HepG2 (cell line): ENCODE data around the gene SNX9.
A peak's percentile ranks its signal among the peaks of the same experiment; 100 is the strongest.

Experiments used
- HNRNPH1 ChIP-seq: fragments of 200-400 bp; formaldehyde crosslinking; optimal IDR thresholded peaks from 2 replicates; pipeline ENCODE3; 2017; ENCODE audit warnings: mild to moderate bottlenecking, low read depth, low read length
- MAFF ChIP-seq: IDR thresholded peaks from 2 replicates; pipeline ENCODE4 v1.6.1; 2011; ENCODE audit warnings: low read depth, low read length, improper control_type of control experiment
- MTA1 ChIP-seq: sonication (generic); formaldehyde crosslinking; IDR thresholded peaks from 2 replicates; pipeline ENCODE4 v1.4.0; 2020; ENCODE audit warnings: missing genetic modification reagents, mild to moderate bottlenecking, borderline replicate concordance
- POLR2A ChIP-seq, 2 experiments: IDR thresholded peaks; 2 replicates each; pipeline ENCODE4 v1.6.1; 2011; ENCODE audit warnings: low read depth in 2 of 2, low read length in 2 of 2, mild to moderate bottlenecking in 1 of 2, moderate library complexity in 1 of 2; ENCODE audit not compliant: insufficient read depth in 1 of 2
- POLR2G ChIP-seq: fragments of 200-400 bp; formaldehyde crosslinking; IDR thresholded peaks from 2 replicates; pipeline ENCODE4 v1.6.1; 2018; ENCODE audit warnings: mild to moderate bottlenecking, low read depth, low read length, moderate library complexity
- RFX5 ChIP-seq: IDR thresholded peaks from 2 replicates; pipeline ENCODE4 v1.6.1; 2011; ENCODE audit warnings: low read depth, low read length, improper control_type of control experiment
- SIX4 ChIP-seq: sonication (generic); formaldehyde crosslinking; IDR thresholded peaks from 2 replicates; pipeline ENCODE4 v1.4.0; 2020; ENCODE audit warnings: missing genetic modification reagents
- SPEN ChIP-seq: sonication (generic); formaldehyde crosslinking; IDR thresholded peaks from 2 replicates; pipeline ENCODE4 v1.5.1; 2020; ENCODE audit warnings: low read depth, mild to moderate bottlenecking, missing genetic modification reagents
- TCF7L2 ChIP-seq: IDR thresholded peaks from 2 replicates; pipeline ENCODE4 v1.6.1; 2011; ENCODE audit warnings: mild to moderate bottlenecking, low read depth, low read length, moderate library complexity
- ZNF101 ChIP-seq: sonication (generic); formaldehyde crosslinking; IDR thresholded peaks from 2 replicates; pipeline ENCODE4 v1.4.0; 2020; ENCODE audit warnings: mild to moderate bottlenecking, low read depth, missing genetic modification reagents, borderline replicate concordance
- ZNF124 ChIP-seq: sonication (generic); formaldehyde crosslinking; IDR thresholded peaks from 2 replicates; pipeline ENCODE4 v1.4.0; 2020; ENCODE audit warnings: missing genetic modification reagents
- ZNF350 ChIP-seq: sonication (generic); formaldehyde crosslinking; IDR thresholded peaks from 2 replicates; pipeline ENCODE4 v1.4.0; 2020; ENCODE audit warnings: mild to moderate bottlenecking, low read depth, missing genetic modification reagents, borderline replicate concordance
- TF ChIP-seq, protein P1 (sequence below): sonication (generic); formaldehyde crosslinking; IDR thresholded peaks from 2 replicates; pipeline ENCODE4 v1.5.0; 2020; ENCODE audit warnings: mild to moderate bottlenecking, missing genetic modification reagents, moderate library complexity
- TF ChIP-seq, protein P2 (sequence below): IDR thresholded peaks from 2 replicates; pipeline ENCODE4 v1.6.1; 2016; ENCODE audit warnings: control low read depth

DNA sequence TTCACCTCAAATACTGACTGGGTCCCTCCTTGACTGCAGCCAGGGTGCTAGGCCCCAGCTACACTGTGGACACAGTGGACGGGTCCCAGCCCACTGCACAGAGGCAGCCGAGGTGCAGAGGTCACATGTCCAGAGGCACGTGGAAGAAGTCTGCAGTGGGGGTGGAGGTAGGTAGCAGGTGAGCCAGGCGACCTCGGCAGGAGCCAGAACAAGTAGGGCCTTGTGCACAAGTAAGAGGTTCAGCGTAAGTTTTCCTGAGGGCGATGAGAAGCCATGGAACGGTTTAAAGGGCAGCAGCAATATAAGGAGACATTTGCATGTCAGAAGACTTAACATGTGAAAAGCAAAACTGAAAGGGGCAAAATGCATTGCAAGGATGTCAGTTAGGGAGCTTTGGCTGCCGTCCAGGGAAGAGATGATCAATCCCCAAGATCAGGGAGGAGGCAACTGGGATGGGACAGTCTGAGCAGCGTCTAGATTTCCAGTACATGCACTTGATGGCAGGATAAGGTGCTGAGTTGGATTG, 49.7 kb upstream of the SNX9 start:
- no peak for TF ChIP-seq SIX4 (CRISPR knock-in tag)
- no peak for TF ChIP-seq MAFF
- TF ChIP-seq, protein P1, sequence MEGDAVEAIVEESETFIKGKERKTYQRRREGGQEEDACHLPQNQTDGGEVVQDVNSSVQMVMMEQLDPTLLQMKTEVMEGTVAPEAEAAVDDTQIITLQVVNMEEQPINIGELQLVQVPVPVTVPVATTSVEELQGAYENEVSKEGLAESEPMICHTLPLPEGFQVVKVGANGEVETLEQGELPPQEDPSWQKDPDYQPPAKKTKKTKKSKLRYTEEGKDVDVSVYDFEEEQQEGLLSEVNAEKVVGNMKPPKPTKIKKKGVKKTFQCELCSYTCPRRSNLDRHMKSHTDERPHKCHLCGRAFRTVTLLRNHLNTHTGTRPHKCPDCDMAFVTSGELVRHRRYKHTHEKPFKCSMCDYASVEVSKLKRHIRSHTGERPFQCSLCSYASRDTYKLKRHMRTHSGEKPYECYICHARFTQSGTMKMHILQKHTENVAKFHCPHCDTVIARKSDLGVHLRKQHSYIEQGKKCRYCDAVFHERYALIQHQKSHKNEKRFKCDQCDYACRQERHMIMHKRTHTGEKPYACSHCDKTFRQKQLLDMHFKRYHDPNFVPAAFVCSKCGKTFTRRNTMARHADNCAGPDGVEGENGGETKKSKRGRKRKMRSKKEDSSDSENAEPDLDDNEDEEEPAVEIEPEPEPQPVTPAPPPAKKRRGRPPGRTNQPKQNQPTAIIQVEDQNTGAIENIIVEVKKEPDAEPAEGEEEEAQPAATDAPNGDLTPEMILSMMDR, result no peak
- TF ChIP-seq RFX5, result no peak
- no peak for TF ChIP-seq ZNF124 (CRISPR knock-in tag)
- TF ChIP-seq MTA1 (CRISPR knock-in tag), result peak; percentile 75; the same call in 1 of the 2 replicates
- TF ChIP-seq, protein P2, sequence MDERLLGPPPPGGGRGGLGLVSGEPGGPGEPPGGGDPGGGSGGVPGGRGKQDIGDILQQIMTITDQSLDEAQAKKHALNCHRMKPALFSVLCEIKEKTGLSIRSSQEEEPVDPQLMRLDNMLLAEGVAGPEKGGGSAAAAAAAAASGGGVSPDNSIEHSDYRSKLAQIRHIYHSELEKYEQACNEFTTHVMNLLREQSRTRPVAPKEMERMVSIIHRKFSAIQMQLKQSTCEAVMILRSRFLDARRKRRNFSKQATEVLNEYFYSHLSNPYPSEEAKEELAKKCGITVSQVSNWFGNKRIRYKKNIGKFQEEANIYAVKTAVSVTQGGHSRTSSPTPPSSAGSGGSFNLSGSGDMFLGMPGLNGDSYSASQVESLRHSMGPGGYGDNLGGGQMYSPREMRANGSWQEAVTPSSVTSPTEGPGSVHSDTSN (CRISPR knock-in tag), result no peak
- TF ChIP-seq POLR2A (IDR thresholded peaks at IDR 0.05; ENCODE audit: insufficient read depth in 1 of 2, low read depth in 2 of 2, low read length in 2 of 2), result no peak
- no peak for TF ChIP-seq TCF7L2
- TF ChIP-seq HNRNPH1, result no peak
- no peak; the same call in 1 of the 2 replicates for TF ChIP-seq ZNF350
- TF ChIP-seq SPEN (CRISPR knock-in tag), result no peak; the same call in 1 of the 2 replicates
- no peak for TF ChIP-seq POLR2G
- no peak for TF ChIP-seq ZNF101 (CRISPR knock-in tag)
